ENCODE data around the gene SMU1. TPM values are rescaled to one million over a fixed set of nuclear protein-coding genes. Genes with fewer than 3 reads are reported as not detected.
A peak's percentile ranks its signal among the peaks of the same experiment; 100 is the strongest.

SMU1 gene
- total RNA-seq, 6 experiments from 2014 or later = 20.3 to 22.1 (median 21.6) TPM

GRCh38 chr9:33022303-33022702 is 54.2 kb downstream of the SMU1 start:
- H3K27ac Mint-ChIP-seq = peak overlapping the region; percentile 4; the same call in 1 of the 2 replicates
- peaks cover 39% of the 10 kb centered on the region for H3K4me1 Mint-ChIP-seq (ENCODE audit: low read depth)
- H3K27me3 Mint-ChIP-seq (ENCODE audit: insufficient read depth) = no peaks in the 10 kb centered on the region; the same call in 1 of the 2 replicates
- H3K4me3 Mint-ChIP-seq = no peak overlapping the region
- no peaks in the 10 kb centered on the region for H3K9me3 Mint-ChIP-seq
- H3K36me3 Mint-ChIP-seq (ENCODE audit: low read depth) = peaks cover 34% of the 10 kb centered on the region
- DNase-seq = no peak
- no peak for TF ChIP-seq CTCF (IDR thresholded peaks at IDR 0.05)

- H3K27ac Mint-ChIP-seq = no peak overlapping the region
Measured at GRCh38 chr9:33019797-33020196, 56.7 kb downstream of the SMU1 start.

DNA sequence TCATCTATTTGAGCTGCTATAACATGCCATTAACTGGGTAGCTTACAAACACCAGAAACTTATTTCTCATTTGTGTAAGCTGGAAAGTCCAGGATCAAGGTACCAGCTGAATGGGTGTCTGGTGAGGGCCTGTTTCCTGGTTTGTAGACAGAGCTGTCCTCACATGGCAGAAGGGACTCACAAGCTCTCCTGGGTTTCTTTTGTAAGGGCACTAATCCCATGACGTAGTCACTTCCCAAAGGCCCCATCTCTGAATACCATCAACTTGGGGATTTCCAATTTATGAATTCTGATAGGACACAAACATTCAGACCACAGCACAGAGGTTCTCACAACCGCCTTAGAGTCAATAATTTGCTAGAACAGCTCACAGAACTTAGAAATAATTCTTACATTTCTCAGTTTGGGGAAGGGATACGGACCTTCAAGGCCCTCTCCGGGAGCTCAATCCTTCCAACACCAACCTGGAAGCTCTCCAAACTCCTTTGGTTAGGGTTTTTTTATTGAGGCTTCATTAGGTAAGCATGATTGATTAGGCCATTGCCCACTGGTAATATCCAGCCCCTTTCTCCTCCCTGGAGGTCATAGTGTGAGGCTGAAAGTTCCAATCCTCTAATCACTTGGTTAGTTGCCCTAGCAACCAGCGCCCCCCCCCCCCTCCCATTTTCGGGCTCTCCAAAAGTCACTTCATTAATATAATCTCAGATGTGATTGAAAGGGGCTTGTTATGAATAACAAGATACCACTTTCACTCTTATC is 59.0 kb downstream of the SMU1 start:
- no peak overlapping the region for H3K27ac Mint-ChIP-seq
- H3K27me3 Mint-ChIP-seq (ENCODE audit: insufficient read depth) = no peaks in the 10 kb centered on the region; the same call in 1 of the 2 replicates
- H3K9me3 Mint-ChIP-seq = no peaks in the 10 kb centered on the region
- no peak overlapping the region for H3K4me3 Mint-ChIP-seq
- peaks cover 13% of the 10 kb centered on the region for H3K36me3 Mint-ChIP-seq (ENCODE audit: low read depth)
- no peak for DNase-seq
- no peak for TF ChIP-seq CTCF (IDR thresholded peaks at IDR 0.05)
- H3K4me1 Mint-ChIP-seq (ENCODE audit: low read depth) = peaks cover 7% of the 10 kb centered on the region

More at GRCh38 chr9:33019797-33020196, 56.7 kb downstream of the SMU1 start:
- no peak for TF ChIP-seq CTCF (IDR thresholded peaks at IDR 0.05)
- no peak for DNase-seq
- Mint-ChIP-seq H3K9me3 (no peaks in the 10 kb centered on the region), H3K27me3 (ENCODE audit: insufficient read depth) (no peaks in the 10 kb centered on the region; the same call in 1 of the 2 replicates), H3K4me1 (ENCODE audit: low read depth) (peaks cover 26% of the 10 kb centered on the region), H3K4me3 (no peak overlapping the region), H3K36me3 (ENCODE audit: low read depth) (peaks cover 21% of the 10 kb centered on the region)

DNA sequence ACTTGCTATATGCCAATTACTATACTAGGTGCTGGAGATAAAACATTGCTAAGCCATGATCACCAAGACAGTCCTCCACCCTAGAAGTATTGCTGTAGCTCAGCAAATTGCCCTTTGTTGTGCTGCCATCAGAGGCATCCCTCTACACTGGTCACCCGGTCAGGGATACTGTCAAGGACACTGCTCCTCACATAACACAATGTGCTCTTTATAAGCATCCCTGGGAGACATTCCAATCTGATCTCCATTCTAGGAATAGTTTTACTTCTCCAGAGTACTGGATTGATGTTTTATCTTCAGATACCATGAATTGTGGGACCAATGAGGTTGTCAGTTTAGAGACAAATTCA is 61.8 kb downstream of the SMU1 start:
- H3K36me3 Mint-ChIP-seq (ENCODE audit: low read depth) = no peaks in the 10 kb centered on the region
- no peak overlapping the region for H3K4me3 Mint-ChIP-seq
- TF ChIP-seq CTCF (IDR thresholded peaks at IDR 0.05) = no peak
- no peak overlapping the region for H3K27ac Mint-ChIP-seq
- no peaks in the 10 kb centered on the region for H3K4me1 Mint-ChIP-seq (ENCODE audit: low read depth)
- no peaks in the 10 kb centered on the region for H3K9me3 Mint-ChIP-seq
- no peak for DNase-seq
- no peaks in the 10 kb centered on the region for H3K27me3 Mint-ChIP-seq (ENCODE audit: insufficient read depth)

DNA sequence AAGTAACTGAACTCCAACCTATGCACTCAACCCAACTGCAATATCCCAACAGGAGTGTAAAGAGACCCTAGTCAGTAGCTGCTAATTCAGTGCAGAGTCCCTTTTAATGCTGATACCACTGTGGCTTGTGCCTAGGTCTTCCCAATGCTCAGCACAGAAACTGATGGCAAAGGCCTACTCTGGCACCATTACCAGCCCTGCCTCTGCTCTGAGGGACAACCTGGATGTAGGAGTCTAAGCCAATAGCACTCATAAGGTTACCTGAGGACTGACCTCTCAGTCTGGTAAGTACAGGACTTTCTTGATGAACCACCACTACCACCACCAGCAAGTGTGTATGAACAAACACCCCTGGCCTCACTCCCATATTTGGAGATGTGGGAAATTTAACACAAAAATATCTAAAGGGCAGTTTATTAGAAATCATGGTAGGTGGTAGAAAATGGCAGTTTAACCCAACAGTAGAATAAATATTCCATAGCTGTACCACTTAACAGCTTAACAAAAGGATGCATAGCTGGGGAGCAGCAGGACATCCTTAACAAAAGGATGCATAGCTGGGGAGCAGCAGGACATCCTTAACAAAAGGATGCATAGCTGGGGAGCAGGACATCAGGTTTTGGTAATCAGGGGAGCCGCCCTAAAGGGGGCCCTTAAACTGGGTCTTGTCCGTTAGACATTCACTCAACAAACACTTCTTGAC is 62.4 kb downstream of the SMU1 start:
- Mint-ChIP-seq H3K27ac (no peak overlapping the region), H3K36me3 (ENCODE audit: low read depth) (no peaks in the 10 kb centered on the region), H3K4me1 (ENCODE audit: low read depth) (no peaks in the 10 kb centered on the region), H3K9me3 (no peaks in the 10 kb centered on the region), H3K27me3 (ENCODE audit: insufficient read depth) (no peaks in the 10 kb centered on the region), H3K4me3 (no peak overlapping the region)
- no peak for DNase-seq
- TF ChIP-seq CTCF (IDR thresholded peaks at IDR 0.05) = no peak

Data from HFFc6 (cell line).